ENCODE measurements around the gene RPS6KA1.
"Not testable (repeated sequence)": the region's sequence is repeated elsewhere in the genome, so short reads cannot be mapped to it uniquely, and the experiment has no call there.

RPS6KA1 gene

DNA sequence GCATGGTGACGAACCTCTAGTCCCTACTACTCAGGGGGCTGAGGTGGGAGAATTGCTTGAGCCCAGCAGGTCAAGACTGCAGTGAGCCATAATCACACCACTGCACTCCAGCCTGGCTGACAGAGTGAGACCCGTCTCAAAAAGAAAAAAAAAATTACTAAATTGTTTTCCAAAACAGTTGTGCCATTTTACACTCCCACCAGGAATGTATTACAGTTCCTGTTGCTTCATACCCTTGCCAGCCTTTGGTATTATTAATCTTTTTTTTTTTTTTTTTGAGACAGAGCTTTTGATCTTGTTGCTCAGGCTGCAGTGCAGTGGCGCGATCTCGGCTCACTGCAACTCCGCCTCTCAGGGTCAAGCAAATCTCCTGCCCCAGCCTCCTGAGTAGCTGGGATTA, 55.9 kb downstream of the RPS6KA1 start:
- DNase-seq (ENCODE audit: low read depth) = no peak
- TF ChIP-seq CTCF (IDR thresholded peaks at IDR 0.05; ENCODE audit: insufficient read depth, low read depth, low read length, missing control alignments) = no peak
- H3K4me3 ChIP-seq (ENCODE audit: low read length) = no peak overlapping the region

GRCh38 chr1:26593385-26593784, 63.8 kb downstream of the RPS6KA1 start:
- no peak overlapping the region for H3K4me3 ChIP-seq (ENCODE audit: low read length)
- TF ChIP-seq CTCF (IDR thresholded peaks at IDR 0.05; ENCODE audit: insufficient read depth, low read depth, low read length, missing control alignments) = no peak
- no peak for DNase-seq (ENCODE audit: low read depth)

DNA sequence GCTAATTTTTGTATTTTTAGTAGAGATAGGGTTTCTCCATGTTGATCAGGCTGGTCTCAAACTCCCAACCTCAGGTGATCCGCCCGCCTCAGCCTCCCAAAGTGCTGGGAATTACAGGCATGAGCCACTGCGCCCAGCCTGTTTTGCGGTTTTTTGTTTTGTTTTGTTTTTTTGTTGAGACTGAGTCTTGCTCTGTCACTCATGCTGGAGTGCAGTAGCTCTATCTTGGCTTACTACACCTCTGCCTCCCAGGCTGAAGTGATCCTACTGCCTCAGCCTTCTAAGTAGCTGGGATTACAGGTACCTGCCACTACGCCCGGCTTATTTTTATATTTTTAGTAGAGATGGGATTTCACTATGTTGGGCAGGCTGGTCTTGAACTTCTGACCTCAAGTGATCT, 65.0 kb downstream of the RPS6KA1 start:
- not testable (repeated sequence) for DNase-seq (ENCODE audit: low read depth); H3K4me3 ChIP-seq (ENCODE audit: low read length)

- TF ChIP-seq CTCF (IDR thresholded peaks at IDR 0.05; ENCODE audit: insufficient read depth, low read depth, low read length, missing control alignments) = peak; percentile 61
- peak; percentile 67 for DNase-seq (ENCODE audit: low read depth)
- no peak overlapping the region for H3K4me3 ChIP-seq (ENCODE audit: low read length)
These were observed 68.1 kb downstream of the RPS6KA1 start for GRCh38 chr1:26597629-26598039.

DNA sequence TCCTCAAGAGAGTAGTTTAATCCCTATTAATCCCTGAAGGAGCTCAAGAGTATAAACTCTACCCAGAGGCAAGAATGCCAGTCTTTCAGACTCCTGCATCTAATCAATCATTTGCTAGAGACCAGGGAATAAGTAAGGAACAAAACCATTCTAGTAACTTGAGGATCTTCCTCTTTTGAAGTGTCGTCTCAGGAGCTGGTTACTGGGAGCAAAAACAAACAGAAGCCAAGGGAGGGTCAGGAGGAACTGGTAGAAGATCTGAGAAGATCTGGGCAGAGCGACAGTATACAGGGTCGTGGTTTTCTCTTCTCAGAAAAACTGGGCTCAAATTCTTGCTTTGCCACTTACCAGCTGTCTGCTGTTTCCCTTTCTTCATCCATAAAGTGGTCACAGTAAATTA, 69.3 kb downstream of the RPS6KA1 start:
- no peak for DNase-seq (ENCODE audit: low read depth)
- no peak for TF ChIP-seq CTCF (IDR thresholded peaks at IDR 0.05; ENCODE audit: insufficient read depth, low read depth, low read length, missing control alignments)
- H3K4me3 ChIP-seq (ENCODE audit: low read length) = no peak overlapping the region

DNA sequence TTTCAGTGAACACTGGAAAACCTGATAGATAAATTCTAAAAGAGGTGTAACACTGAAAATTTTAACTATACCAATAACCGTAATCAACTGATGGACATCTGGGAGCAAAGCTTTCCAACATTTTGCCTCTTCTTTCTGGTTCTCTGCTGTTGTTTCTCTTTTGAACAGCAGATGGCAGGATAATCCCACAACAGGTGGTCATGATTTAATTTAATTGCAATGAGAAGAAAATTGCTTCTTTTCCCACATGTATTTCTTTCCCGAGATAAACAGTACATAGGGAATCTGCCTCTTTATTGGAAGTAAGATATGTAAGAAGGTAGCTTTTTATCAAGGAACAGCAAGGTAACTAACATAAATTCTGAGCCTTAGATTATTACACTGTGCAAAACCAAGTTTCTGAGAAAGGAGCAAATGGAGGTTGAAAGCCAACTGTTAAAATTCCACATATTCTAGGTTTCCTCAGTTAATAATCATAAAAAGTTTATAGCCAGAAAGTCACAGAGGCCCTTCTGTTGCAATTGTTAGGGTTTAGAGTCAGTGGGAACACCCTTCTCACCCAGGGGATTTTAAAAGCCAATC, 72.9 kb downstream of the RPS6KA1 start:
- TF ChIP-seq CTCF (IDR thresholded peaks at IDR 0.05; ENCODE audit: insufficient read depth, low read depth, low read length, missing control alignments) = peak; percentile 83
- peak; percentile 71 for DNase-seq (ENCODE audit: low read depth)
- no peak overlapping the region for H3K4me3 ChIP-seq (ENCODE audit: low read length)

DNA sequence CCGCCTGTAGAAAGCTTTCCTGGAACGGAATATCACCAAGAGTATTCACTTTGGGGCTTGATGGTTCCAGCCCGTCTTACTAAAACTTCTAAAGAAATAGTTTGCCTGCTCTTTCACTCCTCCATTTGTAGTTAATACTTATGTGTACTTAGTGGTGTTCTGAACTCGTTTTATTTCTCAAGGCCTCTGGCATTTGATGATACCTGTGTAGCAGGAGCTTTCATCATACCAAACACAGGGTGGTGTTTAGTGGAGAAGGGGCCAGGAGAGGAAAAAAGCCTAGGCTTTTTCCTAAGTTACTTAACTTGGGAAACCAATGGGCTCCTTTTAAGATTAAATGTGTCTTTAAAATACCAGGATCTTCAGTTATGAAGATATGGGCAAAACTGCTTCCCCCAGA, 74.3 kb downstream of the RPS6KA1 start:
- no peak for TF ChIP-seq CTCF (IDR thresholded peaks at IDR 0.05; ENCODE audit: insufficient read depth, low read depth, low read length, missing control alignments)
- DNase-seq (ENCODE audit: low read depth) = no peak
- no peak overlapping the region for H3K4me3 ChIP-seq (ENCODE audit: low read length)
